Measurements from ENCODE around the gene APEX1.
"Not testable (repeated sequence)": the region's sequence is repeated elsewhere in the genome, so short reads cannot be mapped to it uniquely, and the experiment has no call there.

Gene APEX1

GRCh38 chr14:20472536-20473169 is 17.6 kb downstream of the APEX1 start:
- no peak for DNase-seq (ENCODE audit: low read depth)

DNA sequence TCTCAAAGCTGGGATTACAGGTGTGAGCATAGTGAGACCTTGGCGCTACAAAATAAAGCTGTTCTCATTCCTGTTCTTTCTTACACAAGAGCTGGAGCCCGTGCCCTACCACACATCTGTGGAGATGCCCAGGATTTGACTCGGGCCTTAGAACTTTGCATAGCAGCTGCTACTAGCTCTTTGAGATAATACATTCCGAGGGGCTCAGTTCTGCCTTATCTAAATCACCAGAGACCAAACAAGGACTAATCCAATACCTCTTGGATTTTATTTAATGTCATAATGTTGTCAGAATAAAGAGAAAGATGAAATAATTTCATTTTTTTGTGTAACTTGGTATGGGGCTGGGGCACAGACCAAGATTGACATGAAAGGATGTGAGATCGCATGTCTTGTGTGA is 21.8 kb downstream of the APEX1 start:
- no peak for DNase-seq (ENCODE audit: low read depth)

DNA sequence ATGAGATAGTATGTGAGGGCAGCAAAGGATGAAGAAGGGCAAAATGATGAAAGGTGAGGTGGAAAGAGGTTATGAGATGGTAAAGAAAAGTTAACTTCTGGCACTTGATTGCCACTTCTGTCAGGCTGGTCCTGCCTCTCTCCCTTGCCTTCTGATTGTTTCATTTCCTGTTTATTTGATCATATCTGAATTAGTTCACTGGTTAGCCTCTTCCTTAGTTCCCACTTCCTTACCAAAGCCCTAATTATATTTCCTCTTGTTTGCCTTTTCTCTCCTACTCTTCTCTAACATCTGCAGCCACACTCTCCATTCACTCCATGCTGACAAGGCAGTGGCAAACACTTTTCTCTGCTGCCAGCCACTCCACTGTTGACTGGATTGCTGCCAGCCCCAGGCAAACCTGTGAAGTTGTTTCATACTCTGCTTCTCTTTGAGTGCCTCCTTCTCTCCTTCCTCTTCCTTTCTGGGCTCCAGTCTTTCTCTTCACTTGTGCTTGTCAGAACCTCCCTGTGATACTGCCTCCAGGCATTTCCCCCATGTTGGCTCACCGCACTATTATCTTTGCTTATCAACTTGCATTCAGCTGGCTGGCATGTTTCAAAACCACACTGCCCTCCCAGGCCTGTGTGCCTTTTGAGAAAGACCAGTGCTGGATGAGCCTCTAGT is 22.3 kb downstream of the APEX1 start:
- DNase-seq (ENCODE audit: low read depth): peak; percentile 64

GRCh38 chr14:20478894-20479293 is 23.9 kb downstream of the APEX1 start:
- no peak for DNase-seq (ENCODE audit: low read depth)

GRCh38 chr14:20482382-20482781 is 27.4 kb downstream of the APEX1 start:
- DNase-seq (ENCODE audit: low read depth): no peak

- no peak for DNase-seq (ENCODE audit: low read depth)
These were observed 30.9 kb downstream of the APEX1 start for GRCh38 chr14:20485900-20486299.

DNA sequence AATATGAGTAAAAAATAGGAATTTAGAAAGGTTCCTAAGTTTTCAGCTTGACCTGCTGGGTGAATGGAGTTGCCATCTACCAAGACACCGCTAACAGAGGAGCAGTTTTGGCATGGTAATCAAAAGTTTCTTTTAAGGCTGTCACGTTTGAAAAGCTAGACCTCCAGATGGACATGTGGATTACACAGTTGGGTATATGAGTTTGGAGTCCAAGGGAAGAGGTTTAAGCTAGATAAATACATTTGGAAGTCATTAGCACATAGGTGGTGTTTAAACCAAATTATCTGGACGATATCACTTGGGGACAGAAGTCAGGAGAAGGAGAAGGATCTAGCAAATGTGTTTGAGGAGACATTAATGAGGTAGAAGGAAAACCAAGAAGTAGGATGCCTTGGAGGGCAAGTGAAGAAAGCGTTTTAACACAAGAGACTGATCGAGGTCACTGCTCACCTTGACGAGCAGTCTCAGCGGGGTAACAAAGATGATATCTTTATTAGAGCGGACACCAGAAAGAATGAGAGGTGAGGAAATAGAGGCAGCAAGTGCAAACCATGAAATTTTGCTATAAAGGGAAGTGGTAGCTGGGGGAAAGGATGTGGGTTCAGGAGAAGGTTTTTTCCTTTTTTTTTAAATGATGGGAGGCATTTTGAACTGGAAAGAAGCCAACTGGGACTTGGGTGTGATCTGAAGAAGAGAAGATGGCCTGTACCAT is 31.8 kb downstream of the APEX1 start:
- no peak for DNase-seq (ENCODE audit: low read depth)

DNA sequence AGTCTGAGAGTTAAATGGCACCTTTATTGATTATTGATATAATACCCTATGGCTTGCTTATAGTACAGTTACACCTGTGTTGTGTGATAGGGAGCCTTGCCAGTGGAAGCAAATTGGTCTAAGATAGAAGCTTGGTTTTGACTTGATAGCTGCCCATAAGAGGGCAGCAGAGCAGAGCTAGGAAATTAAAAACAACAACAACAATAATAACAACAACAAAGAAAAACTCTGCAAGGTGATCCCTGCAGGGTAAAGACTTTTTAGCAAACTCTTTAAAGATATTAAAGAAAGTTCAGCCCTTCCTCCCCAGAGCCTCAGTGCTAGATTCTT is 32.3 kb downstream of the APEX1 start:
- DNase-seq (ENCODE audit: low read depth): no peak

DNA sequence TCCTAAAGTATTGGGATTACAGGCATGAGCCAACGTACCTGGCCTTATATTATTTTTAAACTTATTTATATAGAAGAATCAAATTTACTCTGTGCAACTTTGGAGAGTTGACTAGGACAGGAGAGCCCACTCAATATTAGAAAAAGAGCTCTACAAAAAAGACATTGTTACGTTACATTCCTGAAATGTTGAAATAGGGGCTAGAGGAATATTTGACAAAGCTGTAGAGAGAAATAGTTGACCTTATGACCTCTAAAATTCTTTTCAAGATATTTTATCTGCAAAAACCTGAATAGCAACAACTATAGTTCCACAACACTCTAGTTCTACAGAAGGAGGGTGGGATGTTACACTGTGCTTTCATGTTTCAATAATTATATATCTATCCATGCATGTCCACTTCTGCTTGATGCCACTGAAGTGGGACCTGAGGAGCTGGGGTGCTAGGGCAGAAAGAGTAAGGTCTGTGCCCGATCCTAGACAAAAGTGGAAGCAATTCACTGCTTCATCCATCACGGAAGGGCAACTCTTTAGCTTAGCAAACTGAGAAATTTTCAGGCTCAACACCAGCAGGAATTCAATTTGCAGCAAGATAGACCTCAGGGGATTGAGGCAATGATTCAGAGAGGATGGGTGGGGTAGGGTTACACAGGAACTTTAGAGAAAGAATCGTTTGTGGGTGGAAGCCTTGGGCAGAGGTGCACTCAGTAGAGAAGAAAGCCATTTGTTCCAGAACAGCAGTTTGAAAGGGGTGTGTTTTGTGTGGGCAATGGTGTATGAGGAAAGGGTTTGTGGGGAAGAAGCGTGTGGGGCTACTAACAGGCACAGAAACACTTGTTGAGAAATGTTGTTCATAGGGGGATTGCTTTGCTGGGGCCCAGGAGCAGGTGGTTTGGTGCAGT is 34.3 kb downstream of the APEX1 start:
- DNase-seq (ENCODE audit: low read depth): peak; percentile 33

GRCh38 chr14:20490563-20490962 is 35.5 kb downstream of the APEX1 start:
- no peak for DNase-seq (ENCODE audit: low read depth)

DNA sequence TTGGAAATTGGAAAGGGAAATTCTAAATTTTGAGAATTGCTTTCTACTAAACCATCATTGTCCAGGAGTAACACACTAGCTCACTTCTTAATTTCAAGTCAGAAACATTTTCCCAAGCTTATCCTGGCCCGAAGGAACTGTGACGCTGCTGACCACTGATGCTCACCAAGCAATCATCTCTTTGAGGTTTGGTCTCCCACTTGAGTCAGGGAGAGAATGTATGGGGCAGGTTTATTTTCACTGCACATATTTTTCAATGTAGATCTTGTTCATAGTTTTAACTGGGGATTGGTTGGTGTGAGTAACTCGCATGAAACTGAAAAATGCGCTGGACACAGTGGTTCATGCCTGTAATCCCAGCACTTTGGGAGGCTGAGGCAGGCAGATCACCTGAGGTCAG is 37.5 kb downstream of the APEX1 start:
- DNase-seq (ENCODE audit: low read depth): no peak

- DNase-seq (ENCODE audit: low read depth): no peak
These were observed 38.6 kb downstream of the APEX1 start for GRCh38 chr14:20493634-20494033.

DNA sequence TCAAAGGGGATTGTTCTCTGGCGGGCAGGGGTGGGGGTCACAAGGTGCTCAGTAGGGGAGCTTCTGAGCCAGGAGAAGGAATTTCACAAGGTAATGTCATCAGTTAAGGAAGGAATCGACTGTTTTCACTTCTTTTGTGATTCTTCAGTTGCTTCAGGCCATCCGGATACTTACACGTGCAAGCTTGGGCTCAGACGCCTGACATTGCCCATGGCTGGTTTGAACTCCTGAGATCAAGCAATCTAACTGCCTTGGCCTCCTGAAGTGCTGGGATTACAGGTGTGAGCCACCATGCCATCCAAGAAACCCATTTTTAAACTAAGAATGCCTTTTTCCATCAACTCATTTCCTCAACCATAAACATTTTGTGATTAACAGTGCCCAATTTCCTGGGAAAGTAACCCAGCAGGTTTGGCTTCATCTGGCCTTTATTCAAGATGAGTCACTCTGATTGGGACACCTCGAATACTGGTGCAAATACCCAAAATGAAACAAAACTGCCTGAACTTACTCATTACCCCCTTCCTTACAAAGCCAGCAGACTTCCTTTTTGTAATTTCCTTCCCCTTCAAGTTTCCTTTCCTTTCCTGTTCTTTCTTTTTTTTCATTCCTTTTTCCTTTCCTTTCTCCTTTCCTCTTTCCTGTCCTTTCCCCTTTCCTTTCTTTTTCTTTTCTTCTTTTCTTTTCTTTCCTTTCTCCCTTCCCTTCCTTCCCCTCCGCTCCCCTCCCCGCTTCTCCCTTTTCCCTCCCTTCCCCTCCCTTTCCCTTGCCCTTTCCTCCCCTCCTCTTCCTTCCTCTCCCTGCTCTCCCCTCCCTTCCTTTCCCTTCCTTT is 40.1 kb downstream of the APEX1 start:
- peak; percentile 38 for DNase-seq (ENCODE audit: low read depth)

- no peak for DNase-seq (ENCODE audit: low read depth)
These were observed 43.6 kb downstream of the APEX1 start for GRCh38 chr14:20498622-20499021.

- DNase-seq (ENCODE audit: low read depth): no peak
These were observed 44.1 kb downstream of the APEX1 start for GRCh38 chr14:20499108-20499507.

DNA sequence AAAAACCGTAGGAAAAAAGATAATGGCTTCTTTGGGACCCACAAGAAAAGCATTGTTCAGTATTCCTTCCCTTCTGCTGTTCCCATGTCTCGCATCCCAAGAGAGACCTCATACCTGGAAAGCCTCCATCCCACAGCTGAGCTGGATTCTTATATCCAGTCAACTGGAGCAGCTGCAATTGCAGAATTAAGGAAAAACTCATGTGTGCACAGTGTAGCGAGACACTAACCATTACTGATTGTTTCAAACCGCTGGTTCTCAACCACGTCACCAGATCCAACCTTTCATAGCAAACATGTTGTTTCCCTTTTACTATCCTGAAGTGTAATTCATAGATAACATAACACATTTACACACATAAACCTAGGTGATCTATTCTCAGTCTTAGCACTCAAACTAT is 44.9 kb downstream of the APEX1 start:
- DNase-seq (ENCODE audit: low read depth): no peak

DNA sequence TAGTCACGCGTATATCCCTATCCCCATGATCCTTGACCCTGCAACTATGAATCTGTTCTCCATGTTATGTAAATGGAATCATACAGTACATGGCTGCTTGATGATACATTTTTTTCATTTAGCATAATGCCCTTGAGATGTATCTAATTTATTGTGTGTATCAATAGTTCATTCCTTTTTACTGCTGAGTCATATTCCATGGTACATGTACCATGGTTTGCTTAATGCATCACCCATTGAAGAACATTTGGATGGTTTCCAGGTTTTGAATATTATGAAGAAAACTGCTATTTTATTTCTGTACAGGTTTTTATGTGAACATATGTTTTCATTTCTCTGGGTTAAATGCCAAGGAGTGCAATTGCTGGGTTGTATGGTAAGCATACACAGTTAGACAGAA is 46.3 kb downstream of the APEX1 start:
- DNase-seq (ENCODE audit: low read depth): peak; percentile 27

DNA sequence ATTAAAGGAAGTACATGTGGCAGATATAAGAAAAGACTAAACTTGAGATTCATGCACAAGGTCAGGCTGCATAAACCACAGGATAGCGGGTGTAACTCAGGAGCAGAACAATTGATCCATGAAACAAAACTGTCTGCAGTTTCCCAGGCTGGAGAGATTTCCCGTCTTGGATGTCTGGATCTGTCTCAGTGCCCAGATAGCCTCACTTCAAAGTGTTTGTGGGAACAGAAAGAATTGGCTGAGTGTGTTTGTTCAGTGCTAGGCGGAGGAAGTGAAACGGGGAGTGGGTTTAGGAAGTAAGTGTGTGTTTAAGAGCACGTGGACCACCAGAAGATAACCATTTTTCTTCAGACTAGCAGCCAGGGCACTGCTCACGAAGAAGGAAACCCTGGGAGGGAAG is 48.9 kb downstream of the APEX1 start:
- no peak for DNase-seq (ENCODE audit: low read depth)

DNA sequence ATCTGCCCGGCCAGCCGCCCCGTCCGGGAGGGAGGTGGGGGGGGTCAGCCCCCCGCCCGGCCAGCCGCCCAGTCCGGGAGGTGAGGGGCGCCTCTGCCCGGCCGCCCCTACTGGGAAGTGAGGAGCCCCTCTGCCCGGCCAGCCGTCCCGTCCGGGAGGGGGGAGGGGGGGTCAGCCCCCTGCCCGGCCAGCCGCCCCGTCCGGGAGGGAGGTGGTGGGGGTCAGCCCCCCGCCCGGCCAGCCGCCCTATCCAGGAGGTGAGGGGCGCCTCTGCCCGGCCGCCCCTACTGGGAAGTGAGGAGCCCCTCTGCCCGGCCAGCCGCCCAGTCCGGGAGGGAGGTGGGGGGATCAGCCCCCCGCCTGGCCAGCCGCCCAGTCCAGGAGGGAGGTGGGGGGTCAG is 51.2 kb downstream of the APEX1 start:
- not testable (repeated sequence) for DNase-seq (ENCODE audit: low read depth)

- not testable (repeated sequence) for DNase-seq (ENCODE audit: low read depth)
These were observed 51.7 kb downstream of the APEX1 start for GRCh38 chr14:20506752-20507151.

All from ELR (cell line).